ENCODE measurements around the gene SASS6.
A peak's percentile ranks its signal among the peaks of the same experiment; 100 is the strongest.

The SASS6 gene

DNA sequence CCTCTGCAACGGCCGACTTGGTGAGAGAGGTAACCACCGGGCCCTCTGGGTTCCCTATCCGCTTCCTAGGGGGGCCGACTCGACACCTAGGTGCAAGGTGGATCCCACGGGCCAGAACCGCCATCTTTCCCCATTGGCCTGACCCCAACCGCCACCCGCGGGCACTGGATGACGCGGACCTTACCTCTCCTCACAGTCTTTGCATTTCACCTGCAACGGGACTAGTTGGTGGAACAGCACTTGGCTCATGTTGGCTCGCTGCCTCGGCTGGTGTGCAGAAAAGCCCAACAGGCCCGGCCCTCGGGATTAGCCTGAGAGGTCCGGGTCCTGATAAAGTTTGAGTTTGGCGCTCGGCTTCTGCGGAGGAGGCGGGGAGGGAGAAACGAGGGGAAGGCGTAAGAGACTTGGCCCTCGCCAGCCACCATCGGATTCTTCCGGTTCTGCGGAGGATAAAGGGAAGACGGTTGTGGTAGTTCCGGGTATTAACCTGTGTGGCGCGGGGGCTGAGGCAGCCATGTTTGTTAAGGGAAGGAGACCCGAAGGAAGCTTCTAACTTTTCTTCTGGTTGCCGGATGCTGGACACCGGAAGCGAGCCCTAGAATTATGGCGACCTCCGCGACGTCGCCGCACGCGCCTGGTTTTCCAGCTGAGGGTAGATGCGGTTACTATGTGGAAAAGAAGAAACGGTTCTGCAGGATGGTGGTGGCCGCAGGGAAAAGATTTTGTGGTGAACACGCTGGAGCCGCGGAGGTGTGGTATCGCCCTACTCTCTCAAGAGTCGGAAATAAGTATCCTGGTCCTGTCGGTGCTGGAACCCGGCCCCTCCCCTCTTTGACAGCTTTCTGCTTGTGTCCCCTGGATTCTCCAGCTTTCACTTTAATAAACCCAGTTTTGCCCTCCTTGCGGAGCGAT lies at the start of gene SASS6, which contains the start of gene TRMT13:
Gene SASS6 (minus strand): TSS at position 365 of the 912 bp plus-strand sequence. CDS start 116 bp downstream, at position 249.
Gene TRMT13 (plus strand): TSS at position 598 of the 912 bp plus-strand sequence. CDS start 6 bp downstream, at position 604.
- peak; percentile 93 for DNase-seq

- DNase-seq: no peak
These were observed 45.4 kb upstream of the SASS6 start, which contains the start of gene LRRC39 for GRCh38 chr1:100178091-100178490. LRRC39 (minus strand) TSS chr1:100178256; CDS start chr1:100168516, 9,740 bp downstream.

DNA sequence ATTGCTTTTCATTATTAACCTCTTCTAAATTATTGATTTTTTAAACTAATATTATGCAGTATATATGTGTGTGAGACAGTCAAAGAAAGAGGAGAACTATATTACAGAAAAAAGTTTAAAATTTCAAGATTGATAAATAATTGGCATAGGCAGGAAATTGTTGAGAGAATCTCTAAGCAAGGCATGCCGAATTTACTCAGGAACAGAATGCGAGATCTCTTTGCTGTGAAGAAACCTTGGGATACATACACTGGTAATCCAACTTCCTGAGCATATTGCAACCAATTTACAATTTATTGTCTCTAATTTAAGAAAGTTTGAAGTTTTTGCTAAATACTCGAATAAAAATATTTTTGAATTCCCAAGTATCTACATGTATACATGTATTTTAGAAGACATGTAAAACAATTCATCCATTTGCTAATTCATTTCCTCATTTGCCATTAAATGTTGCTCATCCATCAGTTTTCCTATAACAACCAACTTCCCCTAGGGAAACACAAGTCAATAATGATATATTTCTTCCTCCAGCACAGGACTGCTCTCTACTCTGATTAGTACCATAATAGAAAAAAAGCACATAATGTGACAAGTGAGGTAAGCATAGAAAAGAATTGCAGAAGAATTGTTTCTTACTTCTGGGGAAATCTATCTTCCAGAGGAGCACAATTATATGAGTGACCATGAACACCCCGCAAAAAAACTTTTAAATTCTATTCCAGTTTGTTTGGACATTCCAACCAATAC lies 44.7 kb upstream of the SASS6 start:
- DNase-seq: no peak

GRCh38 chr1:100168051-100168450 lies 35.3 kb upstream of the SASS6 start:
- no peak for DNase-seq

- DNase-seq: no peak
These were observed 32.0 kb upstream of the SASS6 start for GRCh38 chr1:100164702-100165101.

- DNase-seq: no peak
These were observed 31.5 kb upstream of the SASS6 start for GRCh38 chr1:100164216-100164615.

DNA sequence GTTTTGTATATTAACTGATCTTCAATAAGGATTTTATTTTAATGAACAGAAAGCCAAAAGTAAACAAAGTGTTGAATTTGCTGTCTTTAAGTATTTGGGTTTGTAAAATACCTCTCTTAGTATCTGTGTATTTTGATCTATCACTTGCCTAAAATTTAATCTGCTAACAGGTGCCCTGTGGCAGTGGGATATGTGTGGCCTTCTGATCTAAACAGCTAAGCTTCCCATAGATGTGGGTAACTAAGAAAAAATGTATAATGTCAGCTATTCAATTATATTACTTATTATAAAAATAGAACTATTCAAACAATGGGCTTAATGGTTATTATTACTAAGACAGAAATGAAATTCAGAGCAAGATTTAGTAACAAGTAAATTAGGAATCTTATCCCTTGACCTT lies 30.2 kb upstream of the SASS6 start:
- no peak for DNase-seq

DNA sequence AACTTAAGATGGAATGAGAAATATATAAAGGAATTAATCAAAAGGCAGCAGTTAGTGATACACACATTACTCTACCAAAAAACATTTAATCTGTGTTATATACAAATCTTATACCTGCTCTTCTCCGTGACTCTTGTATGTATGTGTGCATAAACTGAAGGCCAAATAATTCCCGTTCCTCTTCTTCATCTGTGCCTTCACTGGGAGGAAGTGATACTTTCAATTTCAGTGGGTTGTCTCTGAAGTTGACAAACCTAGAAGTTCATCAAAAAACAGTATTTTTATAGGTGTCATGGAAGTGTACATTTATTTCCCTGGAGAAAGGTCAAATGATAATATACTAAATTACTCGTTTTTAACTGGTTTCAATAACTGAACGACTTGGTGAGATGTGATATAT lies 19.5 kb upstream of the SASS6 start:
- DNase-seq: no peak

DNA sequence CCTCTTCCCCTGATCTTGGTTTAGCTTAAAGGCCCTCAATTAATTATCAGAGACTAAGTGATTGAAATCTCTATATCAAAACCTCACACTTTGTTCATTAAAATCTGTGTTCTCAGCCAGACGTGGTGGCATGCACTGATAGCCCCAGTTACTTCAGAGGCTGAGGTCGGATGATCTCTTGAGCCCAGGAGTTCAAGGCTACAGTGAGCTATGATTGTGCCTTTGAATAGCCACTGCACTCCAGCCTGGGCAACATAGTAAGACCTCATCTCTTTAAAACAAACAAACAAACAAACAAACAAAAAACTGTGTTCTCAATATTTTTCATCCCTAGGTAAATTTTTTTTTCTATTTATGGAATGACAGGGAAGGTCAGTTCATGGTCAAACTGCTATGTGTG lies 18.9 kb upstream of the SASS6 start:
- no peak for DNase-seq

DNA sequence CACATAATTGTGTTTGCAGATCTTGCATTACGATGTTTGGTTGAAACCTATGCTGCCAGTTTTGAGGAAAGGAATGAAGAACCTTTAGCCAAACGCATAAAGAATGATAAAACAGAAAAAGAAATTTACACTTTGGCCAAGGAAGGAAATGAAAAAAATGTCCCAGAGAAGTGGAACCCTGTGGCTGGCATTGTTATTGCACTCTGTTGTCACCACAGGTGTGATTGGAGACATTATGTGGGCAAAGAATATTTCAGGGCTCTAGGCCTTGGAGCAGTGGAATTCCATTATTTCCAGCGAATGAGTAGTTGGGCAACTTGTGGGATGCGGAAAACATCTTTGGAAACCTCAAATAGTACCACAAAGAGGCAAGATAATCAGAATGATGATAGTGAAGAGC lies 15.1 kb upstream of the SASS6 start:
- DNase-seq: no peak

GRCh38 chr1:100146958-100147357 lies 14.2 kb upstream of the SASS6 start:
- DNase-seq: no peak

DNA sequence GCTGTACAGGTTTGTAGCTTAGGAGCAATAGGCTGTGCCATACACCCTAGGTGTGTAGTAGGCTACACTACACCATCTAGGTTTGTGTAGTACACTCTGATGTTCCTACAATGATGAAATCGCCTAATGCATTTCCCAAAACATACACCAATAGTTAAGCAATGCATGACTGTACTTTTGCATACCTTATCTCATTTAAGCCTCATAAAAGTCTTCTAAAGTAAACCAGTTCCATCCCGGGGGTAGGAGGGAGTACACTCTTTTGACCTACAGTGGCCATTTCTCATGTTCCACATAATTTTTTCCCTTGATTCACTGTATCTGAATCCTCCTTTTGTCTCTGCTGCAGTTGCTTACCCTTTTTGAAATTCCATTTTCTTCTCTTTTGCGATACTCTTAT lies 12.4 kb upstream of the SASS6 start:
- no peak for DNase-seq

DNA sequence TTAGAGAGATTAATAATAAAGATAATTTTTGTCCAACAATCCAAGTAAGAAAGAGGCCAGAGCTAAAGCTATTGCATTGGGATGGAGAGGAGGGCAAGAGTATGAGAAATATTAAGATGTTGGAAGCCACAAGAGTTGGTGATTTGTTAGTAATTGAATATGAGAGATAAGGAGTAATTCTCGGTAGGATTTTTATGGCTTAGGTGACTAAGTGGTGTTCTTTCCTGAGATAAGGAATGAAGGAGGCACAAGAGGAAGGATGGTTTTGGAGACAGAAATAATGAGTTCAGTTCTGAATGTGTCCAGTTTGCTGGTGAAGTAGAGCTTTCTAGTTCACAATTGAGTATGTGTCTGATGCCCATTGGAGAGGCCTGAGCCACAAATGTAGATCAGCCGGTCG lies 9.6 kb upstream of the SASS6 start:
- no peak for DNase-seq

DNA sequence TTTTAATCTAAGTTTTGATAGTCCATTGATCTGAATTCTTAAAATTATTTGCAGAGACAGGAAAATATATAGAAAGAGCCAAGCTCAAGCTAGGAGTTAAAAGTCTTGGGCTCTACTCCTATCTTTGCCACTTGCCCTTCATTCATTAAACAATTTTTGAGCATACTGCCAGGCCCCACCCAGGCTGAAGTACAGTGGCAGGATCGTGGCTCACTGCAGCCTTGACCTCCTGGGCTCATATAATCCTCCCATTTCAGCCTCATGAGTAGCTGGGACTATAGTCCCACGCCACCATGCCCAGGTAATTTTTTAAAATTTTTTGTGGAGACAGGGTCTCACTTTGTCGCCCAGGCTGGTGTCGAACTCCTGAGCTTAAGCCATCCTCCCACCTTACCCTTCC lies 8.5 kb upstream of the SASS6 start:
- DNase-seq: no peak

DNA sequence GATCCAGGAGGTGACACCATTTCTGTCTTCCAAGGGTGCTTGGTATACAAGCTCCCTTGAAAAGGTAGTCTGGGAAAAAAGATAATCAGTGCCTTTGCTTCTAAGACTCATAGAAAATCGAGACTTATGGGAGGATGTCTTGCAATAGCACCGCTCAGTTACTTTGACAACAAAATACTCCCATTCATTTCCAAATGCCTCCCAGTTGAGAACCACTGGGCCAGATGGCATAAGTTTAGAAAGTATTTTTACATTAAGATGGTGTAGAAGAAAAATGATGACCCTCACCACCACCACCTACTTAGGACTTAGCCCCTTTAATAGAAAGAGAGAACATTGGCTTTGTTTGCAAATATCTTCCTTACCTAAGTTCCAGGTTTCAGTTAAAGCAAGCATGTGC lies 4.9 kb upstream of the SASS6 start:
- no peak for DNase-seq

DNA sequence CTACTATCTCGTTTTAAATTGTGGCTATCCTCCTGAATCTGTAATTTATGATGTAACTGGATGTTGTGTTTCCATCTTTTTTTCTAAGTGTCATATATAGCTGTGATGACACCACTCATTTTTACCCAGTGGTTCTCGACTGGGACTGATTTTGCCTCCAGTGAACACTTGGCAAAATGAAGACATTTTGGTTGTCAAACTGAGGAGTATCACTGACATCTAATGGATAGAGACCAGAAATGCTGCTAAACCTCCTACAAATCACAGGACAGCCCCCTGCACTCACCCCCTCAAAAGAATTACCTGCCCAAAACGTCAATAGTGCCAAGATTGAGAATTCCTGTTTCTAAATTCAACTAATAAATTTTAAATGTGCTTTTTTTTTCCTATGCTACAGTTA lies 2.1 kb upstream of the SASS6 start:
- no peak for DNase-seq

GRCh38 chr1:100131623-100132022 lies 1.1 kb downstream of the SASS6 start:
- no peak for DNase-seq

- DNase-seq: no peak
These were observed 2.1 kb downstream of the SASS6 start for GRCh38 chr1:100130552-100131077.

GRCh38 chr1:100127226-100127625 lies 5.5 kb downstream of the SASS6 start:
- DNase-seq: no peak

DNA sequence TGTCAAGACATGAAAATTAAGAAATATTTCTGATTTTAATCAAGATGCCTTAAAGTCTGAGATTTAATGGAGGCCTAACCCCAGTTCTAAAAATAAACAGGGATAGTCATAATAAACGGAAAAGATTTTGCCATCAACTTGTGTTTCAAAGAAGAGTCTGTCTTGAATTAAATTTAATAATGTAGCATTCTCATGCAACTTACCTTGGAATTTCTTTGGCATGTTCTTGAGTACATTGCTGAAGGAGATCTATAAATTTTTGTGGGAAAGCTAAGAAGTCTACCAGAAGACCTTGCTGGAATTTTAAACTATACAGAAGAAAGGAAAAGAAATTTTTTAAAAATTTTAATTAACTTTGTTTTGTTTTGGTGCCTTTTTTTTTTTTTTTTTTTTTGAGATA lies 10.6 kb downstream of the SASS6 start:
- DNase-seq: no peak

DNA sequence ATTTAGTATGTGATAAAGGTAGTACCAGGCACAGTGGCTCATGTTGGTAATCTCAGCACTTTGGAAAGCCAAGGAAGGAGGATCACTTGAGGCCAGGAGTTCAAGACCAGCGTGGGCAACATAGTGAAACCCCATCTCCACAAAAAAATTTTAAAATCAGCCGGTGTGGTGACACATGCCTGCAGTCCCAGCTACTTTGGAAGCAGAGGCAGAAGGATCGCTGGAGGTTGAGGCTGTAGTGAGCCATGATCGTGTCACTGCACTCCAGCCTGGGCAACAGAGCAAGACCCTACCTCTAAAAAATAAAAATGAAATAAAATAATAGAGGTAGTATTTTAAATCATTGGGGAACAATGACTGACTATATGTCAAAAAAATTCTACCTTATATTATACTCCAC lies 17.2 kb downstream of the SASS6 start:
- DNase-seq: no peak

- no peak for DNase-seq
These were observed 23.1 kb downstream of the SASS6 start for GRCh38 chr1:100109554-100110066.

DNA sequence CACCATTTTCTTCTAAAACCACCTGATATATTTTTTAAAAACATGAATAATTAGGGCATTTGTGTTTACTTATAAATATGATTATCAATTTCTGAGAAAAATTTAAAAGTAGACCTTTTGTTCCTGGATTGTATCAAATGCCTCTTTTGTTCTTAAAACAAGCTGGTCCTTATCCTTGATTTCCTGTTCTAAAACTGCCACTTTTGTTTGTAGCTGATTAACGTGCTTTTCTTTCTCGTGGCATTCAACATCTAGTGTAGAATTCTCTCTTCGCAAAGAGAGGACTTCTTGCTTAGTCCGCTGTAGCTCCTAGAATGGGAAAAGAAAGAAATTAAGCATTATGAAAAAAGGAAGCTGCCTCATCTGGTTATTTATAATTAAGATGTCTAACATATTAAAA lies 25.0 kb downstream of the SASS6 start:
- DNase-seq: no peak
